Measurements from ENCODE around the gene RAD51B.
"Not testable (repeated sequence)": the region's sequence is repeated elsewhere in the genome, so short reads cannot be mapped to it uniquely, and the experiment has no call there.

Gene RAD51B

DNA sequence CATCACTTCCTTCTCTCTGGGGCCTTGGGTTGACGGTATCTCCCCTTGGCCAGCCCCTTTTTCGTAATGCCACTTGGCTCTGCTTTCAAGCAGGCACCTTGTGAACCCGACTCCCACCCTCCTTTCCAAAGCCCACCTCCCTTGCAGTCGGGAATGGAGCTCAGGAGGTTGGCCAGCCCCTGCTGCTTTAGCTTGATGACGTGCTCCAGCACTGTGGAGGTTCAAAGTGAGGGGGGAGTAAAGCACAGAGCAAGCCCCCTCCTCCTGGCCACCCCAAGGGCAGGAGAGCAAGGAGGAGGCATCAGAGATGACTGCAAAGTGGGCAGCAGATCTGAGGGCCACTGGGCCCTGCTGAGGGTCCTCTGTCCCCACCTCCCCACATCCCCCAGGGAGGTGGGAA is 869.9 kb downstream of the RAD51B start:
- DNase-seq: no peak

DNA sequence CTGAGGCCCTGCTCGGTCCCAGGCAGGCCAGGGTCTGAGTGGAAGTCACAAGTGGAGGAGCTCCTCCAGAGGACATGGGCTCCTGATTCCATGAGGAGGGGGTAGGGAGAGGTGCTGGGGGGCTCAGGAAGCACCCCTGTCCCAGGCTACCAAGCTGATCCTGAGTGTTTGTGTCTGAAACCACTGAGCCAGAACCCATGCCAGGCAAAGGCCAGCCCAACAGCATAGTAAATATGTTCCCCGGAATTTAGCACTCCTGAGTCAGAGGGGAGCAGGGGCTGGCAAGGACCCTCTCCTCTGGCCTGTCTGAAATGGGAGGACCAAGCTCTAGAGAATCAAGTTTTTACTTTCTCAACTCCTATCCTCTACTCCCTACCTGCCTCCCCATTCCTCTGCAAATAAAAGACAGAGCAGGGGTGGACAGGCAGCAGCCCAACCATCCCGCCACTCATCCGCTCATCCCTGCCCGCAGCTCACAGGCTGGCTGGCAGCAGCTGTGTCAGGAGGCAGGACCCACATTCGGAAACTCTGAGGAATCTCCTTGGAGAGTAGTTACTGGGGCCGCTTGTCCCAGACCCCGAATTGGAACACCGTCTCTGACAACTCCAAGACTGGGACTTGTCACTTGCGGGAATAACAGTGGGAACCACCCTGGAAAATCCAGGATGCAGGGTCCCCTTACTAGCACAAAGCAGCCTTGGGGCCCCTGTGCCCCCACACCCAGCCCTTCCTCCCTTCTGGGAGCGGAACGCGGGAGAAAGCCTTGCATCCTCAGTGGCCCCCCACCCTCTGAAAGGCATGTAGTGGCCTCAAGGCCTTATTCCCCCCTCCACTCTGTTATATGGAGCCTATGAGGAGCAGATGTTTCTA is 870.7 kb downstream of the RAD51B start:
- no peak for DNase-seq

DNA sequence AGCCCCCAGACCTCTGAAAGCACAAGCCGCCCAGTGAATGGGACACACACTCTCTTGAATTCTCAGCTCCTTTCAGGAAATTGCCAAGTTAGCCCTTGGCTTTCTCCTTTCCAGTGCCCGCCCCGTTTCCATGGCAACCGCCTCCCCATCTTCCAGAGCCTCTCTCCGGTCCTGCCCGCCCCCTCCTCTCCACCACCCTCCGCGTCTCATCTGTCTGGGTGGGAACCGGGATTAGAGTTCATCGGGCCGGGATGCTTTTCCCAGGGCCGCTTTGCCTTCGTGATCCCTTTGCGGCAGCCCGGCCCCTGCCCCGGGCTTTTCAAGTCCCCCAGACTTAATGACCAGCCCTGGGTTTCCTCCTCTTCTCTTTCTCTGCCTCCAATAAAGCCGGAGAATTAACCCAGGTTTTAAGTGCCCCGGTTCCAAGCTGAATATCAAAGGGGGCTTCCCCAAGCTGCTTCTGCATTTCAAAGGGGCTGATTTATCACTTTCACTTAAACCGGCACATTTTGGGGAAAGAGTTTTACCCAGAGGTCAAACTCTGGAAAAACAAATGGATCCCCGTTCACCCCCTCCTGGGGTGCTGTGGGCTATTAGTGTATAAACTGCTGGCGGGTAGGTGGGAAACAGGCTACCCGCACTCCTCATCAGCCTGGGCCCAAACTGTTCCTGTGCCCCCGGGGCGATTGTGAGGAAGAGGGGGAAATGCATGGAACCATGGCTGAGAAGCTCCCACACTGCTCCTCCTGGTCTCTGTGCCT is 871.6 kb downstream of the RAD51B start:
- DNase-seq: no peak

DNA sequence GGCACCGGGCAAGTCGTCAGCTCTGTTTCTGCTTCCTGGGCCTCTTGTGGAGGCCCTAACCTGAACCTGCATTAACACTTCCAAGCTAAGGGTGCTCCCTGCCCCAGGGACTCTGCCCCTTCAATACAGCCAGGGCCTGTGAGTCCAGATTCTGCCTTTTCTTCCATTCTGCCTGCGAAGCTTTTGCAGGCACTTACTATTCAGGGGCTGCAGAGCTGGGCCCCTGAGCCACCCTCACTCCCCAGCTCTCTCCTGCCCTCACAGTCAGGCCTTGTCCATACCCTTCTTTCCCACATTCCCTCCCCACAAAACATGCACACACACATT is 872.2 kb downstream of the RAD51B start:
- DNase-seq: no peak

DNA sequence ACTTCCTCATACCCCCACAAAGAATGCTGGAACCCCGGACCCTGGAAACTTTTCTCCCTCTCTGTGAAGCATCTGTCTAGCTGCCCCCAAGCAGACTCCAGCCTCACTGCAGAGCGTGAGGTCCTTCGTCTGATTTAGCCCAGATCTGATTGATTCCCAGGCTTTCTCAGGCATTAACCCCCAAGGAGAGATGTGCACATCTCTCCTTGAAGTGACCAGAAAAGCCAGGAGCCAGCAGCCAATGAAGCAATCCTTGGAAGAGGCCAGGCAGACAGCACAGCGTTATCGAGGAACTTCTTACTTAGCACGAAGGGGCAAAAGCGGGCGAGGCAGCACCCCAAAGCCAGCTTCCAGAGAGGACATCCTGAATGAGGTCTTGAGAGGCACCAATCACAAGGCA is 872.6 kb downstream of the RAD51B start:
- no peak for DNase-seq

DNA sequence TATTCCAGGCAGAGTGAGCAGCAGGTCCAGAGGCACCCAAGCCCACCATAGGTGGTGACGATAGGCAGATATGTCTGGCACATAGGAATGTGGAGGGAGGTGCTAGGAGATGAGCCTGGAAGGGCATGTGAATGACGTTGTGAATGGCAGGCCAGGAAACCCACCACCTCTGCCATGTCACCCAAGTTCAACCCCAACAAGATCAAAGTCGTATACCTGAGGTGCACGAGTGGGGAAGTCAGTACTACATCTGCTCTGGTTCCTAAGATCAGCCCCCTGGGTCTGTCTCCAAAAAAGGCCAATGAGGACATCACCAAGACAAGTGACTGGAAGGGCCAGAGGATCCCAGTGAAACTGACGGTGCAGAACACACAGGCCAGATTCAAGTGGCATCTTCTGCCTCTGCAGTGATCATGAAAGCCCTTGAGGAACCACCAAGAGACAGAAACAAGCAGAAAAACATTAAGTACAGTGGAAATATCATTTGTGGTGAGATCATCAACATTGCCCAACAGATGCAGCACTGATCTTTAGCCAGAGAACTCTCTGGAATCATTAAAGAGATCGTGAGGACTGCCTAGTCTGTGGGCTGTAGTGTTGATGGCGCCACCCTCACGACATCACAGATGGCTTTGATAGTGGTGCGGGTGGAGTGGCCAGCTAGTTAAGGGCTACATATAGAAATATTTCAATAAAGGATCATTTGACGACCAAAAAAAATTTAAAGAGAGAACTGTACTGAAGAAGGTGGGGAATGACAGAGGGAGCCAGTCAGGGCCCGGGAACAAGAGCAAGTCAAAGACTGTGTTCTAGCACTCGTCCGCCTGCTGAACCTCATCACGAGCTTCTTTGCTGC is 873.6 kb downstream of the RAD51B start:
- DNase-seq: no peak

DNA sequence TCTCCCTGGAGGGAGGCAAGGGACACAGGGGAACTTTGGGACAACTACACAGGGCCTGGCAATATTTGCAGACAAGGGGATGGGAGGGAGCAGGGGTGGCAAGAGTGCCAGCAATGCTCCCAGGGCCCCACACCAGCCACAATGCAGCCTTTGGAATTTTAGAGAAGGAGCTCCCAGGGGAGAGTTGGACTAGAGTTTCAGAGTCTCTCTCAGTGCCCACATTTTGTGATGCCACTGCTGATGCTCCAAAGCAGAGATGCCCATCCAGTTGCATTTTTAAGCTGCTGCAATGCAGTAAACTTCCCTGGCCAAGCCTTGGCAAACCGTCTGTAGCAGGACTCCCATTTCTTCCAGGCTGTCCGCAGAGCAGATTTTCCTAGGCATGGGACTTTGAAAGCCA is 874.3 kb downstream of the RAD51B start:
- no peak for DNase-seq

DNA sequence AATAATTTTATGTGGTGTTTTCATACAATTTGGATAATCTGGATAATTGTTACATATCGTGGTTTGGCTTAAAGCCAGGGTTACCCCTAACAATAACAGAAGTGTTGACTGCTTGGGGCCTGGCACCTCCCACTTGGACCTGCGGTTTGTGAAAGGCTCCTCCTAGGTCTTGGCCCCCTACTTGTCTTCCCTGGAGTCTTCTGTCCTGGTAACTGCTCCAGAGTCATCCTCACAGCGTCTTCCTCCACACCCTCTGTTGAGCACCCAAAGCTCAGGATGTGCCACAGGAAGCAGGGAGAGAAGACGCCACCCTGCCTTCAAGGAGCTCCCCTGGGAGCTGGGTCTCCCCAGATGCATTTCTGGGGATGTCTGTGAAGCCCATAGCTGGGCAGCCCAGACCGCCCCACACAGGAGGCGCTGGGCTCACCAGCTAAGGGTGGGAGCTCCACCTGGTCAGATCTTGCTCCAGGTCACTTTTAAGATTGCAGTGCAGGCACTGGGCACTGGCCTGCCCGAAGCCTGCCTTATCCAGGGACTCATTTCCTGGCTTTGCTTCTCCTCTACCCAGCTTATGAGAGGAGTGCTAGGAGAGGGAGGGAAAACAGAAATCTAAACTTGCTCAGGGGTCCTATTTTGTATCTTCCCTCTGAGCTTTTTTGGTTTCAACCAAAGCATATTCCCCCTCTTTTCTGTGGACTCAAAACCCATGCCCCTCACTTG is 875.1 kb downstream of the RAD51B start:
- no peak for DNase-seq

DNA sequence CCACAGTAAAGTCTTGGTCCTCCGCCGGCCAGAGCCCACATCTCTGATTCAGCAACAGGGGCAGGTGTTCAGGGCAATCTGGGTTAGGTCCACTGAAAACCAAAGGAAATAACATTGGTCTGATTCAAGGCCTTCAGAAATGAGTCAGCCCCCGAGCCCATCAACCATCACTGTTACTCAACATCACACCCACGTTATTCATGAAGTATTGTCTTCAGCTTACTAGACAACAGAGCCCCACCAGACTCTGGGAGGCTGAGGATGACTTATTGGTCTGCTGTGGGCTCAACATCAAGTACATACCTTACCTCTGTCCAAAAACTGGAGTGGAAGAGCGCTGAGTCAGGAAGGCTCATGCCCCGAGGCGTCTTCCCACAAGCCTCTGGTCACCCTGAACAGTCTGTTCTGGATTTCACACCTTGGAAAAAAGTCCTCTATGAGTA is 875.8 kb downstream of the RAD51B start:
- DNase-seq: no peak

DNA sequence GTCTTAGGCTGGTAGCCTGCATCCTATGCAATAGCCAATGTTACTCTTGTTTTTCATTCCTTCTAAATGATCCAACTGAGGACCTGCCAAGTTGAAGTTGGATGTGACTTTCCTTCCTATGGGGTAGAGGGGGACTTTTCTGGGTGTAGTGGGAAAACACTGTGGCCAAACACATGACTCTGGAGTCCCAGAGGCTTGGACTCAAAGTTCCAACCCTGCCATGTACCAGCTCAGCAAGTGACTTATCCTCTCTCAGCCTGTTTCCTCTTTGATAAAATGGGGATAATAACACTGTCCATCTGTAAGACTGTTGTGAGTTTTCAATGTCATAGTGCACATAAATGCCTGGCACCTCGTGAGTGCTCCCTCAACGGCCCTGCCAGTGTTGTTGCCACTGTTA is 876.3 kb downstream of the RAD51B start:
- no peak for DNase-seq

DNA sequence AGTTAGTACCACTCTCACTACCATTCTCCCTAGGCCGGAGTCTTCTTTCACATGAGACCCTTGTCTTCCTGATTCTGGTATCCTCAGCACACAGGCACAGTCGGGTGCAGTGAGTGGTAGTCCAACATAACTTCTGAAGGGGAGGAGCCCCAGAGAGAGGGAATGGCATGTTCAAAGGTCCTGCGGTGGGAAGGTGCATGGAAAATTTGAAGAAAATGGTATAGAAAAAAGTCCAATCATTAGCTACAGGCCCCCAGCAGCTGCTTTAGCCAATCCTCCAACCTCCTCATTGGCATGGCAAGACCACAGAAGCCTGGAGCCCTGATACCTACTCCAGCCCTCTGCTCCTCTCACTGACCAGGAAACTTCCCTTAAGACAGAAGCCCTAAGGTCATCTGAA is 876.7 kb downstream of the RAD51B start:
- no peak for DNase-seq

DNA sequence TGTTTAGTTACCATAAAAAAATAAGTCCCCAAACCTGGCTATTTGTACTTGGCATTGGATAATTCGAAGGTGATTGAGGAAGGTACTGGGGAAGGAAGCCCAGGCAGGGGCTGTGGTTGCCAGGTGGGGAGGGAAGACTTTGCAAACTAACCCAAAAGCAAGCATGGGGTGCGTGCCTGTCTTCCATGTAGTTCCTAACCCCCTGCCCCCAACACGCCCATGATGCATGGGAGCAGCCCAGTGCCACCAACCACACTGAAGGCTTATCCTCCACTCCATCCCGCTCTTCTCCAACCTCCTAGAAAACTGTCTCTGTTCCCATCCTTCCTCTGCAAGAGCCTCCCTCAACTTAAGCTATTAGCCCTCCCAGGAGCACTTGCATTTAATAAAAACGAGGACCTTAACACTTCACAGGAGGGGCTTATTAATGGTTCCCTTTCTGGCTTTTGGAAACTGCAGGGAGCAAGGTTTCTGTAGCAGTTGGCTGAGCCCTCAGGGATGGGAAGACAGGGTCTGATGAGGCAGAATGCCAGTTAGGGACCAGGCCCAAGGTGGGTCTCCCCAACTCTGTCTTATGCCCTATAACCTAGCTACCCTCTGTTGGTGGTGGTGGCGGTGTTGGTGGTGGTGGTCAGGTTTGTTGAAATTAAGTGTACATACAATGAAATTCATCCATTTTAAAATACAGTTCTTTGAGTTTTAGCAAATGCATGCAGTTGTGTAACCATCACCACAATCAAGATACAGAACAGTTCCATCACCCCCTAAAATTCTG is 877.3 kb downstream of the RAD51B start:
- no peak for DNase-seq

DNA sequence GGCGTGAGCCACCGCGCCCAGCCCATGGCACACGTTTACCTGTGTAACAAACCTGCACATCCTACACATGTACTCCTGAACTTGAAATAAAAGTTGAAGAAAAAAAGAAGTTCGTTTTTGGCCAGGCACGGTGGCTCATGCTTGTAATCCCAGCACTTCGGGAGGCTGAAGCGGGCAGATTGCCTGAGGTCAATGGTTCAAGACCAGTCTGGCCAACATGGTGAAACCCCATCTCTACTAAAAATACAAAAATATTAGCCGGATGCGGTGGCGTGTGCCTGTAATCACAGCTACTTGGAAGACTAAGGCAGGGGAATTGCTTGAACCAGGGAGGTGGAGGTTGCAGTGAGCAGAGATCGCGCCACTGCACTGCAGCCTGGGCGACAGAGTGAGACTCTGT is 879.2 kb downstream of the RAD51B start:
- not testable (repeated sequence) for DNase-seq

DNA sequence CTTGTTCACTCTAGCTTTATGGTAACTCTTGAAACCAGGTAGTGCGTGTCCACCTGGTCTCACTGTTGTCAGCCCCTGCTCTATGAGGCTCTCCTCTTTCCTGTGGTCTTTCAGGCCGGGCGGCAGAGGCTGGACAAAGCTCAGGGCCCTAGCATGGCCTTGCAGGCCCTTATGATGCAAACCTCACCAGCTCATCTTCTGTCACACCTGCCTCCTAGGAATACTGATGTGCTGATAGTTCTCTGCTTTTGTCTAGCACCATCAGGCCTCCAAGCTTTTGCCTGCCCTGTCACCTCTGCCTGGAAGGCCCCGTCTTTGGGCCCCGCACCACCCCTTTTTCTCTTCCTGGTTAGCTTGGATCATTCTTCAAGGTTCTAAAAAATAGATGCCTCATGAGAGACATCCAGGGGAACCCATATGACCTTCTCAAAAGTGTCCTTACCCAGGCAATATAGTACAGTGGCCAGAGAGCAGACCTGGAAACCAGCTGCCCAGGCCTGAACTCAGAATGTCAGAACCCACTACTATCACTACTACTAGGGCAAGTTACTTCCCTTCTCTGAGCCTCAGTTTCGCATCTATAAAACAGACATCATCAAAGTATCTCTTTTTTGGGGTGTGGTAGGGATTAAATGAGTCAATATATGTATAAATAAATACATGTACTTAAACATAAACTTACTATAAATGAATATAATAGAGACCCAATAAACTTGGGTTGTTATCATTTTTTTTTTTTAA is 881.6 kb downstream of the RAD51B start:
- no peak for DNase-seq

DNA sequence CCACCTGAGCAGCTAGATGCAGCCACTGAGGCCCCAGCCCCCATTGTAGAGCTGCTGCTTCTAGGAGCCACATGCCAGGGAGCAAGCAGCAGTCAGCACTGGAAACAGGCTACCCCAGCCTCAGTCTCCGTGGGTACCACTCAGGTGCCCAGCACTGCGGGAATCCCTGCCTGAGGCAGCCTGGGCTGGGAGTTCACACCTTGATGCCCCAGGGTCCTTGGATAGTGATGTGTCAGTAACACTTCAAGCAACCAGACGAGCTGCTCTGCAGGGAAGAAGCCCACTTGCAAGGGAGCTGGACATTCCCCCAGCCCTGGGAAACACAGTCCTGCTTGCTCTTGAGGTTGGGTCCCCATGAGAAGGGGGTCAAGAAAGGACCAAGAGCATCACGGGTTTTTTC is 882.6 kb downstream of the RAD51B start:
- no peak for DNase-seq

DNA sequence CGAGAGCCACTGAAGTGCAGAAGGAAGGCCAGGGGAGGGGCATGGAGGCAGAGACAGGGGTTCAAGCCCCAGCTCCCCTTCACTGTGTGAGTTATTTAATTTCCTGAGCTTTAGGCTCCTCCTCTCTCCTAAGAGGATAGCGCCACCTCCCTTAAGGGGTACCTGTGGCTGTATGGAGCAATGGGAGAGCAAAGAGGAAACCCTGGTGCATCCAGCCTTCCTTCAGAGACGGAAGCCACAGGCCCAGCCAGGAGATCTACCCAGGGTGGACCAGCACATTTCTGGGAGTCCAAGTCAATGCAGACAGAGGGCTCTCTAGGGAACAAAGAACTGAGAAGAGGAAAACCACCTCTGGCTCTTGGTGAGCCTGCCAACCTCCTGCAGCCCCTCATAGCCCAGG is 883.0 kb downstream of the RAD51B start:
- no peak for DNase-seq

DNA sequence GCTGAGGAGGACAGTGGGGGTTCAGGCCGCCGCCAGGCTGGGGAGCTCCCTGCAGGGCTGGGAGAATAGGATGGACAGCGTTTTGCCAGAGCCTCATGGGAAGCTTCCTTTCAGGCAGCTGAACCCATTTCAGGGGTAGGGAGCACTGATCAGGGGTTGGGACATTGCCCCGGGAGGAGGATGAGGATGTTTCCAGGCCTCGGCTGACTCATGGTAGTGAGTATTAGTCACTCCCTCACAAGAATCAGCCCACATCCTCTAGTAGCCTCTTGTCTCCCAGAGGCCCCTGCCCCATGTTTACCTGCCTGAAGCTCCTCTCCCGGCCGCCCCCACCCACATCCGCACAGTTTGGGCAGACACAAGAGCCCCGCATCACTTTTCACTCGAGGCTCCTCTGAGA is 883.5 kb downstream of the RAD51B start:
- no peak for DNase-seq

DNA sequence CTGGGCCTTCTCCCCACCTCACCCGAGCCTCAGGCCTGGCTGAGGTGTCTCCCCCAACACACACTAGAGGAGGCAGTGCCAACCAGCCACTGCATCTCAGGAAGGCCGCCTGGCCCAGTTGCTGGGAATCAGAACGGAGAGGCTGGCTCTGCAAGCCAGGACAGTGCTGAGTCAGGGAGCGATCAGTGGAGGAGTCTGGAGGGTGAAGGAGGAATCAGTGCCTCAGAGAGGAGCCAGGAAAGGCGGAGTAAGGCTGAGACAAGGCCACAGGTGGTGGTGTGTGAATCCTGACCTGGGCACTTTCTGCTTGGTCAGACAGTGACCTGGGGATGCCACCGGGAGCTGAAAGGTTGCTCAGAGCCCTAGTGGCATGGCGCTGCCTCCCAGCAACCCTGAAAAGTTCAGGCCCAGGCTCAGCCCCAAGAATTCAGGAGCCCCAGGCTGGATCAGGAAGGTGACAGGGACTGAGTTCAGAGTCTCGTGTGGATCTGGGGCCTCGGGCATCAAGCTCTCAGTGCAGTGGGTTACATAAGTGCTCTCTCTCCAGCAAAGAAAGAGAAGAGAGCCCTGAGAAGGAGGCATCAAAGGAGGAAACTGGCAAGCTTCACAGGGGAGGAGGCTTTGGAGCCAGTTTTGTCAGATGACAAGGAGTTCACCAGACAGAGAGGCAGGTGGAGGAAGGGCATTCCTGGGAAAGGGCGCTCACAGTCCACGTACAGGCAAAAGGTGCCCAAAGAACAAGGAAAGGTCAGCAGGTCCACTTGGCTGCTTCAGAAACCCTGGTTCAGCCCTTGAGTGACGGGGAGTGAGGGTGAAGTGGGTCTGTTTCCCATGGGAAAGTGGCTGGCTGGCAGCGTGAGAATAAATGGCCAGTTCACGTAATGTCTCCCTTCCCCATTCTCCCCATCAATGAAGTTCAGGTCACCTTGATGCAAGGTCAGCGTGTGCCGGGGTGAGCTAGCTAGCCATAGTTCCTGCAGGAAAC is 885.4 kb downstream of the RAD51B start:
- no peak for DNase-seq

DNA sequence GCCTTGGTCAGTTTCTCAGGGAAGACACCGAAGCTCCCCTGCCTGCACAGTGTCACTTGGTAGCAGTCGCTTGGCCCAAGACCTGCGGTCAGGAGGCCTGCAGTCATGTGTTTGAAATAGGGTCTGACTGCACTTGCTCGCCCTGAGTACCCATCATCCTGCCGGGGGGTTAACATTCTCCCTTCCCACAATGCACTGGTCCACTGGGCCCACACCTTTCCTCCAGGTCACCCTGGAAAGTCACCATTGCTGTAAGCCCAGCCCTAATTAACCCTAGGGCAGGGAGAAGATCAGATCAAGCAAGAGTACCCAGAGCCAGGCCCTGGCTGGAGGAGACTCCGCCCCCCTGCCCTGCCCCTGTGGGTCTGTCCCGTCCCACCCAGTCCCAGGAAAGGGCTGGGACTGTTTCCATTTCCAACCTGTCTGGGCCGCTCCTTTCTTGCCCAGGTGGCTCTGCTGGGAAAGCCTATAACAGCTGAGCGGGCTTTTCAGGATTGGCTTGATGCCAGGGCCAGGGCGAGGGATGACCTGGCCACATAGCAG is 886.2 kb downstream of the RAD51B start:
- no peak for DNase-seq

DNA sequence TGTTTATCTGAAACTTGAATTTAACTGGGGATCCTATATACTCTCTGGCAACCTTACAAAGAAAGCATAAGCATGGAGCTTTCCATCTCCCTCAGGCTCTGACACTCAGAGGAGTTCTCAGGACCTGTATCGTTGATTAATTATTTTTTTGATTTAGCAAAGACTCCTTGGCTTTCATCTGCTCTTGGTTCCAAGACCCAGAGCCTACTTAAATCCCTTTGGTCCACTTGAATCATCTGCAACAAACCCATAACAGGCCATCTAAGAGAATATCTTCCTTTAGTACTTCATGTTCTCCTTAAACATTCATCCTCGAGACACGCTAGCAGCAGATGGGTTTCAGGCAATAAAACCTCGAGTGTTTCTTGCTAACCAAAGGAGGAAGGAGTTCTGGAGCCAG is 887.9 kb downstream of the RAD51B start:
- no peak for DNase-seq
